H1 (cell line): ENCODE data around the gene MYO15A. TPM values are rescaled to one million over a fixed set of nuclear protein-coding genes. Genes with fewer than 3 reads are reported as not detected.

Experiments used
- CTCF ChIA-PET: fragments of 300-600 bp; sonication (Branson Sonifier 250); formaldehyde crosslinking; loops from one replicate; lab custom pipeline; 2021; ENCODE audit not compliant: partially characterized antibody; lab: Charles Lee
- POLR2A ChIA-PET: fragments of 300-600 bp; sonication (Branson Sonifier 250); formaldehyde crosslinking; loops from one replicate; lab custom pipeline; 2021; ENCODE audit warnings: inconsistent platforms; ENCODE audit not compliant: partially characterized antibody; lab: Charles Lee
- DNase-seq, 2 experiments: peaks; one replicate each; pipeline versions ENCODE4 v3.0.0 to v3.0.0-alpha.2; 2010 to 2022; ENCODE audit warnings: low spot score in 2 of 2, low read depth in 1 of 2, mixed read lengths in 1 of 2
- FAIRE-seq: peaks from 2 replicates; lab custom pipeline; 2011; peaks lifted over from hg19 to GRCh38; lab: Jason Lieb, UNC
- H2AFZ ChIP-seq: 2 replicates; pipeline ENCODE4 v1.8.1; 2012; ENCODE audit warnings: low read length, inconsistent platforms
- H2AK5ac ChIP-seq: 2 replicates; pipeline ENCODE4 v1.6.1; 2013; ENCODE audit warnings: low read depth, low read length
- H2BK120ac ChIP-seq: replicated peaks from 2 replicates; pipeline ENCODE3; 2013; ENCODE audit warnings: low read depth, low read length, inconsistent platforms
- H2BK12ac ChIP-seq: 2 replicates; pipeline ENCODE4 v1.6.1; 2013; ENCODE audit warnings: low read depth, low read length
- H2BK15ac ChIP-seq: 2 replicates; pipeline ENCODE4 v1.6.1; 2013; ENCODE audit warnings: low read length
- H2BK20ac ChIP-seq: 2 replicates; pipeline ENCODE4 v1.6.1; 2013; ENCODE audit warnings: low read length
- H2BK5ac ChIP-seq: 2 replicates; pipeline ENCODE4 v1.6.1; 2013; ENCODE audit warnings: low read depth, low read length
- H3K14ac ChIP-seq: 2 replicates; pipeline ENCODE4 v1.6.1; 2013; ENCODE audit warnings: inconsistent platforms; ENCODE audit not compliant: insufficient read length
- H3K18ac ChIP-seq: 2 replicates; pipeline ENCODE4 v1.6.1; 2013; ENCODE audit warnings: low read length; ENCODE audit errors: extremely low read depth
- H3K23ac ChIP-seq: 2 replicates; pipeline ENCODE4 v1.6.1; 2013; ENCODE audit warnings: inconsistent platforms; ENCODE audit not compliant: insufficient read length
- H3K23me2 ChIP-seq: 2 replicates; pipeline ENCODE4 v1.6.1; 2013; ENCODE audit warnings: low read depth, low read length
- H3K27ac ChIP-seq: 2 replicates; pipeline ENCODE4 v1.6.1; 2011; ENCODE audit warnings: low read depth, low read length, inconsistent platforms
- H3K27me3 ChIP-seq, 4 experiments: replicated peaks in 1 of 4; 1 replicate in 1 of 4; 2 replicates in 3 of 4; pipeline versions ENCODE4 v1.6.1 to v1.8.1; 2011 to 2013; ENCODE audit warnings: low read length in 3 of 4, mild to moderate bottlenecking in 3 of 4, inconsistent platforms in 2 of 4, mixed read lengths in 2 of 4, moderate library complexity in 1 of 4; ENCODE audit not compliant: control insufficient read depth in 3 of 4, insufficient read depth in 3 of 4; ENCODE audit errors: extremely low read depth in 1 of 4
- H3K36me3 ChIP-seq, 4 experiments: 2 replicates each; pipeline versions ENCODE4 v1.6.1 to v1.8.1; 2011 to 2013; ENCODE audit warnings: mild to moderate bottlenecking in 4 of 4, low read length in 3 of 4, moderate library complexity in 2 of 4, control low read depth in 1 of 4, inconsistent platforms in 1 of 4; ENCODE audit not compliant: insufficient read depth in 4 of 4, control insufficient read depth in 2 of 4
- H3K4ac ChIP-seq: replicated peaks from 2 replicates; pipeline ENCODE3; 2013; ENCODE audit warnings: low read length, low read depth, mixed read lengths, inconsistent platforms; ENCODE audit not compliant: insufficient read length
- H3K4me1 ChIP-seq, 4 experiments: replicated peaks in 1 of 4; 1 replicate in 1 of 4; 2 replicates in 3 of 4; pipeline versions ENCODE4 v1.6.1 to v1.8.1; 2011 to 2013; ENCODE audit warnings: low read length in 3 of 4, inconsistent platforms in 2 of 4, mixed read lengths in 1 of 4; ENCODE audit not compliant: insufficient read depth in 4 of 4, control insufficient read depth in 3 of 4
- H3K4me2 ChIP-seq, 2 experiments: 2 replicates each; pipeline versions ENCODE4 v1.6.1 to v1.8.1; 2011 to 2013; ENCODE audit warnings: low read depth in 2 of 2, low read length in 2 of 2, control low read depth in 1 of 2, inconsistent platforms in 1 of 2, mild to moderate bottlenecking in 1 of 2; ENCODE audit not compliant: insufficient read depth in 1 of 2
- H3K4me3 ChIP-seq, 4 experiments: fragments of 200-600, 300-600 bp in 1 of 4; sonication (generic), shearing (Covaris generic), sonication (Bioruptor Twin) in 1 of 4; 2 replicates each; pipeline versions ENCODE4 v1.5.1 to v1.8.1; 2011 to 2016; ENCODE audit warnings: low read length in 4 of 4, low read depth in 3 of 4, control low read depth in 2 of 4, inconsistent platforms in 2 of 4, mild to moderate bottlenecking in 2 of 4, mixed read lengths in 1 of 4, moderate library complexity in 1 of 4; ENCODE audit not compliant: insufficient read depth in 2 of 4; ENCODE audit errors: extremely low read depth in 1 of 4
- H3K56ac ChIP-seq: replicated peaks from 2 replicates; pipeline ENCODE3; 2013; ENCODE audit warnings: low read depth, mild to moderate bottlenecking, mixed read lengths, low read length, inconsistent platforms; ENCODE audit not compliant: insufficient read length
- H3K79me1 ChIP-seq: 2 replicates; pipeline ENCODE4 v1.6.1; 2013; ENCODE audit warnings: low read depth, low read length, control low read depth
- H3K79me2 ChIP-seq, 2 experiments: 2 replicates each; pipeline versions ENCODE4 v1.6.1 to v1.8.1; 2012 to 2013; ENCODE audit warnings: low read length in 2 of 2, mild to moderate bottlenecking in 2 of 2, inconsistent platforms in 1 of 2; ENCODE audit not compliant: insufficient read depth in 2 of 2, control insufficient read depth in 1 of 2
- H3K9ac ChIP-seq, 4 experiments: replicated peaks in 1 of 4; 1 replicate in 1 of 4; 2 replicates in 3 of 4; pipeline versions ENCODE4 v1.6.1 to v1.8.1; 2011 to 2013; ENCODE audit warnings: low read depth in 3 of 4, low read length in 3 of 4, control low read depth in 2 of 4, mild to moderate bottlenecking in 2 of 4, moderate library complexity in 2 of 4, inconsistent platforms in 1 of 4; ENCODE audit errors: extremely low read depth in 1 of 4
- H3K9me3 ChIP-seq, 2 experiments: 2 replicates each; pipeline versions ENCODE4 v1.6.1 to v1.8.1; 2012 to 2013; ENCODE audit warnings: mild to moderate bottlenecking in 2 of 2, moderate library complexity in 2 of 2, control low read depth in 1 of 2, inconsistent platforms in 1 of 2, low read depth in 1 of 2, low read length in 1 of 2, mixed read lengths in 1 of 2; ENCODE audit not compliant: insufficient read depth in 2 of 2
- H4K20me1 ChIP-seq, 2 experiments: replicated peaks in 1 of 2; 2 replicates each; pipeline versions ENCODE3 to v1.8.1; 2011 to 2013; ENCODE audit warnings: inconsistent platforms in 2 of 2, low read length in 2 of 2, mild to moderate bottlenecking in 1 of 2; ENCODE audit not compliant: insufficient read depth in 2 of 2, control insufficient read depth in 1 of 2
- H4K5ac ChIP-seq: 2 replicates; pipeline ENCODE4 v1.6.1; 2013; ENCODE audit warnings: low read length, low read depth, mixed read lengths, inconsistent platforms; ENCODE audit not compliant: insufficient read length
- H4K8ac ChIP-seq: 2 replicates; pipeline ENCODE4 v1.8.0; 2013; ENCODE audit warnings: mild to moderate bottlenecking, moderate library complexity, low read length, inconsistent platforms; ENCODE audit not compliant: insufficient read depth; ENCODE audit errors: extremely low read depth
- H4K91ac ChIP-seq: replicated peaks from 2 replicates; pipeline ENCODE3; 2013; ENCODE audit warnings: low read length, mixed read lengths, inconsistent platforms; ENCODE audit not compliant: insufficient read length
- ASH2L ChIP-seq: fragments of 200-600, 300-600 bp; sonication (generic); IDR thresholded peaks from one replicate; pipeline ENCODE4 v1.7.1; 2017; ENCODE audit warnings: low read length
- BCL11A ChIP-seq, 2 experiments: IDR thresholded peaks; one replicate each; pipeline ENCODE4 v1.6.1; 2011; ENCODE audit warnings: low read depth in 2 of 2, low read length in 2 of 2, mild to moderate bottlenecking in 2 of 2
- CHD1 ChIP-seq: IDR thresholded peaks from 2 replicates; pipeline ENCODE4 v1.6.1; 2012; ENCODE audit warnings: low read depth, low read length, improper control_type of control experiment
- HDAC2 ChIP-seq, 2 experiments: fragments of 300-600 bp in 1 of 2; sonication (generic) in 1 of 2; IDR thresholded peaks; 2 replicates each; pipeline ENCODE4 v1.6.1; 2011 to 2012; ENCODE audit warnings: low read depth in 2 of 2, low read length in 2 of 2, mild to moderate bottlenecking in 2 of 2, moderate library complexity in 2 of 2, borderline replicate concordance in 1 of 2, inconsistent platforms in 1 of 2
- KDM4A ChIP-seq: IDR thresholded peaks from one replicate; pipeline ENCODE4 v1.7.1; 2012; ENCODE audit warnings: low read depth, mild to moderate bottlenecking, moderate library complexity, low read length, inconsistent platforms; ENCODE audit not compliant: severe bottlenecking
- MAFK ChIP-seq: IDR thresholded peaks from 2 replicates; pipeline ENCODE4 v1.6.1; 2012; ENCODE audit warnings: low read depth, mild to moderate bottlenecking, improper control_type of control experiment, low read length
- RNF2 ChIP-seq: fragments of 200-900, 300-1000 bp; sonication (generic); IDR thresholded peaks from 2 replicates; pipeline ENCODE4 v1.7.1; 2016; ENCODE audit warnings: borderline replicate concordance, low read depth, mild to moderate bottlenecking, antibody characterized with exemption, low read length; ENCODE audit not compliant: poor library complexity, severe bottlenecking; ENCODE audit errors: missing control alignments
- SP4 ChIP-seq: IDR thresholded peaks from 2 replicates; pipeline ENCODE4 v1.6.1; 2012; ENCODE audit warnings: low read length, inconsistent platforms
- WGBS, 2 experiments: shearing (Covaris generic) in 1 of 2; methylation state at CpG; one replicate each; pipeline versions ENCODE4 v1.1.6 to v1.1.7; 2013 to 2015; ENCODE audit warnings: low lambda C conversion rate in 2 of 2, mixed read lengths in 2 of 2, inconsistent platforms in 1 of 2, low coverage in 1 of 2, missing lambda C conversion rate in 1 of 2; ENCODE audit not compliant: insufficient replicate concordance in 2 of 2, insufficient coverage in 1 of 2, insufficient read length in 1 of 2; ENCODE audit errors: extremely low coverage in 1 of 2, missing lambda C conversion rate in 1 of 2; 5-methylcytosine and 5-hydroxymethylcytosine counted together
- polyA plus RNA-seq, 7 experiments: library from polyadenylated mRNA; depleted of rRNA in 3 of 7; stranded (reverse) in 5 of 7; unstranded in 2 of 7; fragments of >200 nt in 5 of 7; fragments of 200-250 nt in 2 of 7; gene quantifications; 1 replicate in 5 of 7; 2 replicates in 1 of 7; 4 replicates in 1 of 7; pipeline versions ENCODE4 v1.2.1 to v1.2.3, GENCODE V29; 2011 to 2013; ENCODE audit warnings: missing spikeins in 2 of 7, mixed read lengths in 2 of 7
- total RNA-seq: library from RNA; stranded (reverse); fragmentation: NEBNext Ultra II Directional; extraction: Animal tissue kit (Norgen Biotek cat#: 25700); gene quantifications from 2 replicates; pipeline ENCODE4 v1.2.1, GENCODE V29; 2021
- TF ChIP-seq, protein P1 (sequence below): IDR thresholded peaks from 2 replicates; pipeline ENCODE4 v1.6.1; 2011; ENCODE audit warnings: low read depth, mild to moderate bottlenecking, low read length; ENCODE audit not compliant: insufficient read depth
- TF ChIP-seq, protein P2 (sequence below): IDR thresholded peaks from 2 replicates; pipeline ENCODE4 v1.6.1; 2012; ENCODE audit warnings: inconsistent platforms

Gene MYO15A
- total and polyA plus RNA-seq, 2 of the 8 experiments (the other 6 are each of a cell fraction or from before 2014, with no cell fraction given): 1.6 to 4.2 TPM

DNA sequence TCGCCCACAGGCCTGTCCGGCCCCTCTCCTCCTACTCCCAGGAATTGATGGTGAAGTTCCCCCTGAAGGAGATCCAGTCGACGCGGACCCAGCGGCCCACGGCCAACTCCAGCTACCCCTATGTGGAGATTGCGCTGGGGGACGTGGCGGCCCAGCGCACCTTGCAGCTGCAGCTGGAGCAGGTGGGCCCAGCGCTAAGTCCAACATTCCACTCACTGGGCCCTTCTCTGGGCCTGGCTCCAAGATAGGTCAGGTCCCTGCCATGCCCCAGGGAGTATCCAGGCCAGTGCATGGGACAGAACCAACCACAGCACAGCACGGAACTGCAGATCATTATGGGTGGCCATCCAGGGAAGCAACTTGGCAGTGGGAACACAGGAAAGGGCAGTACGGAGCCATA, 65.2 kb downstream of the MYO15A start:
- Histone ChIP-seq H2BK120ac (no peak overlapping the region), H4K5ac (no peak overlapping the region), H3K14ac (no peak overlapping the region), H3K9ac (no peak overlapping the region), H2AK5ac (no peak overlapping the region), H4K8ac (no peak overlapping the region; the same call in 1 of the 2 replicates), H3K79me2 (no peaks in the 10 kb centered on the region), H3K4me1 (no peaks in the 10 kb centered on the region; a peak in 1 of 7 replicates), H2BK15ac (no peak overlapping the region), H3K4me3 (no peak overlapping the region), H3K9me3 (no peaks in the 10 kb centered on the region), H3K18ac (no peak overlapping the region), H3K23ac (no peak overlapping the region), H3K23me2 (no peaks in the 10 kb centered on the region), H3K36me3 (no peaks in the 10 kb centered on the region), H2AFZ (no peak overlapping the region), H2BK20ac (no peak overlapping the region), H3K79me1 (no peaks in the 10 kb centered on the region), H2BK5ac (no peak overlapping the region), H3K56ac (no peak overlapping the region), H2BK12ac (no peak overlapping the region), H3K27me3 (no peaks in the 10 kb centered on the region; a peak in 1 of 7 replicates), H4K91ac (no peak overlapping the region), H3K4me2 (no peak overlapping the region), H3K4ac (no peak overlapping the region), H4K20me1 (no peaks in the 10 kb centered on the region), H3K27ac (no peak overlapping the region)
- FAIRE-seq: no peak
- WGBS, 2 experiments: 90% methylated on average over 14 of the region's 14 CpGs; no CpG with 5 or more reads in 1 of the 2 experiments
- ChIA-PET CTCF (interaction anchor here (4.4 kb wide), 1 partner anchor 33 kb away, joined by 17 read pairs; no protein-coding TSS in a partner anchor), POLR2A (interaction anchor here (1.5 to 2.5 kb wide), 2 partner anchors 10 kb away, joined by 6 to 12 read pairs; partner anchors contain the start of gene ALKBH5)
- no peak for DNase-seq
- no peak for TF ChIP-seq HDAC2 (IDR thresholded peaks at IDR 0.05; ENCODE audit: borderline replicate concordance in 1 of 2, low read depth in 2 of 2, low read length in 2 of 2)
- no peak for TF ChIP-seq BCL11A (IDR thresholded peaks at IDR 0.05; ENCODE audit: low read depth in 2 of 2, low read length in 2 of 2)
- no peak for TF ChIP-seq MAFK
- no peak for TF ChIP-seq CHD1
- TF ChIP-seq, protein P1, sequence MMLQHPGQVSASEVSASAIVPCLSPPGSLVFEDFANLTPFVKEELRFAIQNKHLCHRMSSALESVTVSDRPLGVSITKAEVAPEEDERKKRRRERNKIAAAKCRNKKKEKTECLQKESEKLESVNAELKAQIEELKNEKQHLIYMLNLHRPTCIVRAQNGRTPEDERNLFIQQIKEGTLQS: no peak
- TF ChIP-seq, protein P2, sequence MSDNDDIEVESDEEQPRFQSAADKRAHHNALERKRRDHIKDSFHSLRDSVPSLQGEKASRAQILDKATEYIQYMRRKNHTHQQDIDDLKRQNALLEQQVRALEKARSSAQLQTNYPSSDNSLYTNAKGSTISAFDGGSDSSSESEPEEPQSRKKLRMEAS: no peak
- no peak for TF ChIP-seq SP4
- no peak for TF ChIP-seq RNF2
- no peak for TF ChIP-seq KDM4A
- no peak for TF ChIP-seq ASH2L
